Pancreas (tissue), 10 donors: ENCODE measurements around the gene FEM1B. TPM values are rescaled to one million over a fixed set of nuclear protein-coding genes. Genes with fewer than 3 reads are reported as not detected.

ENCODE experiments used
- ATAC-seq, 4 donors: fragments of 200-7000 bp; cut with Tn5 transposase; one replicate each; pipeline versions ENCODE4 v1.8.0 to v1.9.1; 2020; ENCODE audit warnings: mild to moderate bottlenecking in 4 of 4, moderate library complexity in 4 of 4
- DNase-seq, 6 donors: peaks; one replicate each; pipeline ENCODE4 v3.0.0-alpha.2; 2020
- FAIRE-seq: peaks from 2 replicates; lab custom pipeline; 2012; peaks lifted over from hg19 to GRCh38; lab: Jason Lieb, UNC
- H3K27ac ChIP-seq, 4 donors: fragments of 200-600 bp; sonication (generic); 1 replicate in 3 of 4; 2 replicates in 1 of 4; pipeline versions ENCODE4 v1.5.0 to v1.8.0; 2020
- H3K27me3 ChIP-seq, 4 donors: fragments of 200-600 bp; one replicate each; pipeline ENCODE4 v1.8.0; 2021
- H3K36me3 ChIP-seq, 3 donors: fragments of 200-600 bp; sonication (generic) in 1 of 3; one replicate each; pipeline versions ENCODE4 v1.5.0 to v1.8.0; 2020 to 2021
- H3K4me1 ChIP-seq, 3 donors: fragments of 200-600 bp; one replicate each; pipeline ENCODE4 v1.8.0; 2021
- H3K4me3 ChIP-seq, 4 donors: fragments of 200-600 bp; sonication (generic) in 2 of 4; one replicate each; pipeline versions ENCODE4 v1.5.0 to v1.8.0; 2020 to 2021
- H3K9me3 ChIP-seq, 4 donors: fragments of 200-600 bp; one replicate each; pipeline ENCODE4 v1.8.0; 2021
- CTCF ChIP-seq, 4 donors: fragments of 200-600 bp; sonication (generic) in 3 of 4; IDR thresholded peaks; one replicate each; pipeline versions ENCODE4 v1.5.0 to v1.8.0; 2021; ENCODE audit warnings: antibody characterized with exemption in 4 of 4
- WGBS, 2 donors: extraction: QIAGEN DNeasy Blood & Tissue Kit; methylation state at CpG; one replicate each; pipeline ENCODE4 v1.1.7; 2013; 5-methylcytosine and 5-hydroxymethylcytosine counted together
- intact Hi-C, 3 donors: fragments of 100-400 bp; cut with DNase I; formaldehyde crosslinking; loops; one replicate each; pipeline versions ENCODE4 v1.11.1 to v1.14.2; 2022
- polyA plus RNA-seq, 2 donors: library from polyadenylated mRNA; stranded (reverse); fragments of 200-250 nt; gene quantifications; one replicate each; pipeline ENCODE4 v1.2.3, GENCODE V29; 2013
- total RNA-seq, 6 donors: library from RNA; stranded (reverse); fragmentation: NEBNext Ultra II Directional in 4 of 6; extraction: Animal tissue kit (Norgen Biotek cat#: 25700) in 4 of 6; gene quantifications; one replicate each; pipeline versions ENCODE4 v1.2.1 to v1.2.4, GENCODE V29; 2021 to 2023
- donor health status: healthy with polysubstance abuse.
- donor health status: DM: no; HTN: no; CAD: no; lungs with moderate emphysema.
- donor health status: DM: no; HTN: no; CAD: no.
- donor health status: control.
- donor health status: control.
- donor health status: Bipolar disorder and iron deficiency.
- donor health status: DM: yes; HTN: yes; CAD: no.
- donor health status: DM: no; HTN: no; CAD: no.
- donor health status: DM: no; HTN: no; CAD: no.
- donor health status: DM: yes; HTN: yes; CAD: no.

Gene FEM1B
- total and polyA plus RNA-seq, 8 donors, result 3.5 to 25.4 (median 13.6) TPM

- FAIRE-seq (no peak), DNase-seq (peak in 1 of 6 donors; percentile 67)
- H3K4me1 ChIP-seq, result peaks cover 6 to 34% (median 24%) of the 10 kb centered on the region in 3 donors
Measured at GRCh38 chr15:68277131-68277602, 378 bp upstream of the FEM1B start.

GRCh38 chr15:68278345-68278594 lies 725 bp downstream of the FEM1B start:
- no peak for ATAC-seq
- peaks cover 6 to 44% (median 33%) of the 10 kb centered on the region in 3 donors for H3K4me1 ChIP-seq

More at GRCh38 chr15:68277131-68277602, 378 bp upstream of the FEM1B start:
- no peak for TF ChIP-seq CTCF (IDR thresholded peaks at IDR 0.05)
- Histone ChIP-seq H3K4me3 (peak overlapping the region; percentile 84 to 96 (median 92)), H3K27ac (peak overlapping the region; percentile 91 to 97 (median 94)), H3K36me3 (no peaks in the 10 kb centered on the region), H3K27me3 (no peaks in the 10 kb centered on the region), H3K9me3 (no peaks in the 10 kb centered on the region)
- intact Hi-C loops, result no loop called here
- 1% methylated on average over 25 of the region's 25 CpGs for WGBS, 2 donors
- ATAC-seq, result peak; percentile 5 to 31 (median 26)

GRCh38 chr15:68278595-68279405 lies 1.3 kb downstream of the FEM1B start:
- DNase-seq, result no peak
- Histone ChIP-seq H3K4me3 (peak overlapping the region; percentile 84 to 96 (median 92)), H3K9me3 (no peaks in the 10 kb centered on the region), H3K27me3 (no peaks in the 10 kb centered on the region), H3K27ac (peak overlapping the region; percentile 91 to 97 (median 94)), H3K4me1 (peaks cover 6 to 44% (median 33%) of the 10 kb centered on the region in 3 donors), H3K36me3 (no peaks in the 10 kb centered on the region)
- 1% methylated on average over 23 of the region's 23 CpGs for WGBS, 2 donors
- peak in 3 of 4 donors; percentile 0 to 2 (median 0) for ATAC-seq
- FAIRE-seq, result no peak
- TF ChIP-seq CTCF (IDR thresholded peaks at IDR 0.05), result no peak
- intact Hi-C loops, result no loop called here

More at GRCh38 chr15:68278345-68278594, 725 bp downstream of the FEM1B start:
- H3K27me3 ChIP-seq, result no peaks in the 10 kb centered on the region
- H3K9me3 ChIP-seq, result no peaks in the 10 kb centered on the region
- FAIRE-seq, result no peak
- peak in 1 of 4 donors; percentile 34 for TF ChIP-seq CTCF (IDR thresholded peaks at IDR 0.05)
- intact Hi-C loops, result no loop called here
- peak overlapping the region; percentile 84 to 96 (median 92) for H3K4me3 ChIP-seq
- WGBS, 2 donors, result 0 to 2% methylated on average over 22 of the region's 22 CpGs
- peak overlapping the region; percentile 91 to 97 (median 94) for H3K27ac ChIP-seq
- DNase-seq, result no peak
- H3K36me3 ChIP-seq, result no peaks in the 10 kb centered on the region

GRCh38 chr15:68279779-68280753 lies 2.5 kb downstream of the FEM1B start:
- ATAC-seq (no peak), DNase-seq (no peak), FAIRE-seq (no peak)
- WGBS, 2 donors, result 18 to 19% methylated on average over 11 of the region's 11 CpGs
- Histone ChIP-seq H3K9me3 (no peaks in the 10 kb centered on the region), H3K27me3 (no peaks in the 10 kb centered on the region), H3K36me3 (no peaks in the 10 kb centered on the region), H3K4me1 (peaks cover 6 to 44% (median 33%) of the 10 kb centered on the region in 3 donors), H3K4me3 (peak overlapping the region in 2 of 4 donors; percentile 84 to 88), H3K27ac (no peak overlapping the region)
- intact Hi-C loops, result no loop called here
- TF ChIP-seq CTCF (IDR thresholded peaks at IDR 0.05), result no peak
